ENCODE measurements around the gene PPM1A. TPM values are rescaled to one million over a fixed set of nuclear protein-coding genes. Genes with fewer than 3 reads are reported as not detected.
A peak's percentile ranks its signal among the peaks of the same experiment; 100 is the strongest.

The PPM1A gene
- total and polyA plus RNA-seq, 8 donors = 13.6 to 95.5 (median 32.7) TPM

DNA sequence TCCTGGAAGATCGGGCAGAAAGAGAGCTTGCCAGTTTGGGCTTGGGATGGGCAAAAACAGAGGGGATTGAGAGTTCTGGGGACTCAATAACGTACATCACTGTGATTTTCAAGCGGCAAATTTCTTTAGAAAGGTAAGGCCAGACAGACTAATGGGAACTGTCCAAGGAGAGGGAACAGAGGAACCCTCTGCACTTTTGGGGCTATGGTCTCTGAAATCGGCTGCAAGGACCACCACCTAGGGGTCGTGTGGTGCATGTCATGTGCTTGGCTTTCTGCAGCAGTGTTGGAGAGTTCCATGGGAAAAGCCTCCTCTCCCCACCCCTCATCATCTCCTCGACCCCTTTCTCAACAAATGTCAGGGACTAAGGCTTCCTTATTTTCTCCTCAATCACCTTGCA is 79.6 kb downstream of the PPM1A start:
- intact Hi-C loops (cut with DNase I; ENCODE audit: low total_unique reads) = no loop called here
- TF ChIP-seq POLR2A (IDR thresholded peaks at IDR 0.05) (no peak), CTCF (IDR thresholded peaks at IDR 0.05) (no peak), POLR2AphosphoS5 (IDR thresholded peaks at IDR 0.05) (no peak), EP300 (IDR thresholded peaks at IDR 0.05) (no peak)
- no peaks in the 10 kb centered on the region for H3K36me3 ChIP-seq
- no peak overlapping the region for H3K4me3 ChIP-seq
- H3K4me1 ChIP-seq = peaks cover 0 to 27% (median 19%) of the 10 kb centered on the region in 4 donors
- H3K27ac ChIP-seq = no peak overlapping the region
- WGBS, 5 donors = 75 to 86% (median 82%) methylated on average over 6 of the region's 6 CpGs
- H3K9me3 ChIP-seq = no peaks in the 10 kb centered on the region
- no peak for DNase-seq
- H3K27me3 ChIP-seq = peaks cover 0 to 20% (median 9%) of the 10 kb centered on the region in 3 donors

DNA sequence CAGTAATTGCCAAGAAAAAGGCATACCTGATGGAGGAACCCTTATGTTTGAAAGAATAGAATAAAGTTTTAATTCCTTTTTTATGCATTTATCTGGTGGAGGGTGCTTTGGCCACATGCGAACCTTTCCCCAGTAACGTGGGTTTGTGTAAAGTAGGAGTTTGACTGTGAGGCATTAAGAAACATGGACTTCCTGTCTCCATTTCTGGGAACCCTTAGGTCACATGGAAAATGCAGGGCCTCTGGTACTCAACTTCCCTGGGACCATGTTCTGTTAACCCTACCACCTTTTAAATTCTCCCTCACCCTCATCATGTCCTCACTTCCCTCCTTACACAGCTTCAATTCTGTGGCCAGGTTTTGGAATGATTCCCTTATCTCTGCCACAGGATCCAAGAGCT is 80.3 kb downstream of the PPM1A start:
- no peak overlapping the region for H3K4me3 ChIP-seq
- peaks cover 0 to 26% (median 9%) of the 10 kb centered on the region in 3 donors for H3K27me3 ChIP-seq
- H3K4me1 ChIP-seq = peaks cover 0 to 27% (median 19%) of the 10 kb centered on the region in 4 donors
- WGBS, 5 donors = 78 to 87% (median 83%) methylated on average over 2 of the region's 2 CpGs
- intact Hi-C loops (cut with DNase I; ENCODE audit: low total_unique reads) = no loop called here
- H3K9me3 ChIP-seq = no peaks in the 10 kb centered on the region
- DNase-seq = no peak
- no peaks in the 10 kb centered on the region for H3K36me3 ChIP-seq
- H3K27ac ChIP-seq = no peak overlapping the region
- no peak for TF ChIP-seq POLR2A (IDR thresholded peaks at IDR 0.05)
- no peak for TF ChIP-seq CTCF (IDR thresholded peaks at IDR 0.05)
- no peak for TF ChIP-seq EP300 (IDR thresholded peaks at IDR 0.05)
- no peak for TF ChIP-seq POLR2AphosphoS5 (IDR thresholded peaks at IDR 0.05)

DNA sequence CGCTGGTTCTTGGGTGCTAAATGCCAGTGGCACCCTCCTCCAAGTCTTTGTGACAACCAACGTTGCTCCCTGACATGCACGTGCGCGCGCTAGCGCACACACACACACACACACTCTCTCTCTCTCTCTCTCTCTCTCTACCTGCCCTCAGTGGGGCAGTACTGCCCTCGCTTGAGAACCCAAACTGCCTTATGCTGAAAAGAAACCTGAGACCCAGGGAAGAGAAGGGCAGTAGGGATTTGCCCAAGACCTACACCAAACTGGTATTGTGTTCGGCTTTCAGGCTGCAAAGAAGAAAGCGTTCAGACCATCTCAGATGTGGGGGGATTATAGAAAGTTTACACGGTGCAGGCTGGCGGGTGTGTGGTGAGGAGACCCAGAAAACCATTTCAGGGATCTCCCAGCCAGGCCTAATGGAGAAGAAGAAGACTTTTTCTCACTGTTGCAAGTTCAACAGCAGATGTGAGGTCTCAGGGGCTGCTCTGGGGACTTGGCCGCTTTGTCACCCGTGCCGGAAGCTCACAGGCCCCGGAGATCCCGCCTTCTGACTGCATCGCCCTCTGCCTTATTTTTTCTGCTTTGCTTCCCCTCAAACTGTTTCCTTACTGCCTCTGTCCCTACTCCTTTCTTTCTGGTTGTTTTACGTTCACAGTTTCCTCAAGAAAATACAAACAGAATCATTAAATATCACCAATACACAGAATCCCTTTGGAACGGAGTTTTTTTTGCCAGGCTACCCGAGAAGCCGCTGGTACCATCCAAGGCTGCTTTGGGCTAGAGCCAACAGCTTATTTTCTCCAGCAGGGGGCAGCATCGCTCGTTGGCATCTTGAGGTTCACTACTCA is 82.4 kb downstream of the PPM1A start:
- 3 to 11% (median 5%) methylated on average over 24 of the region's 24 CpGs for WGBS, 5 donors
- peak overlapping the region; percentile 39 to 49 (median 46) for H3K4me3 ChIP-seq

DNA sequence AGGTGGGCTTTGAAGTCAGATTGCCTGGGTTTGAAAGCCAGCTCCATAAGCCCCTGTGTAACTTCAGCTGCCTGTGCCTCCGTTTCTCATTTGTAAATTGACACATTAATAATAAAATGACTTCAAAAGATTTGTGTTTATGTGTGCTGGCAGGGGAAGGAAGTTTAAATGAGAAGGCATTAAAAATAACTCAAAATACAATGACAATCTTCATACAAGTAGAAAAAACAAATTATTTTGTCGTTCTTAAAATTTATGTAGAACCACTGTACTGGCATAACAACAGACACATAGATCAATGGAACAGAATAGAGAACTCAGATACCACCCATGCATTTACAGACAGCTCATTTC is 83.0 kb downstream of the PPM1A start:
- peaks cover 0 to 27% (median 19%) of the 10 kb centered on the region in 4 donors for H3K4me1 ChIP-seq
- no peaks in the 10 kb centered on the region for H3K9me3 ChIP-seq
- no peaks in the 10 kb centered on the region for H3K36me3 ChIP-seq
- DNase-seq = no peak
- TF ChIP-seq CTCF (IDR thresholded peaks at IDR 0.05) (no peak), EP300 (IDR thresholded peaks at IDR 0.05) (no peak), POLR2A (IDR thresholded peaks at IDR 0.05) (no peak), POLR2AphosphoS5 (IDR thresholded peaks at IDR 0.05) (no peak)
- WGBS, 5 donors = 36 to 53% (median 46%) methylated on average over 2 of the region's 2 CpGs
- intact Hi-C loops (cut with DNase I; ENCODE audit: low total_unique reads) = no loop called here
- H3K4me3 ChIP-seq = peak overlapping the region; percentile 39 to 49 (median 46)
- H3K27me3 ChIP-seq = peaks cover 0 to 26% (median 9%) of the 10 kb centered on the region in 3 donors
- H3K27ac ChIP-seq = peak overlapping the region in 1 of 5 donors; percentile 75

More for the DNA sequence above, 82.4 kb downstream of the PPM1A start:
- Histone ChIP-seq H3K4me1 (peaks cover 0 to 27% (median 19%) of the 10 kb centered on the region in 4 donors), H3K9me3 (no peaks in the 10 kb centered on the region), H3K27ac (peak overlapping the region; percentile 11 to 75 (median 66)), H3K36me3 (no peaks in the 10 kb centered on the region), H3K27me3 (peaks cover 0 to 26% (median 9%) of the 10 kb centered on the region in 3 donors)
- intact Hi-C loops (cut with DNase I; ENCODE audit: low total_unique reads) = no loop called here
- DNase-seq = peak; percentile 73 to 90
- peak in 1 of 3 donors; percentile 43 for TF ChIP-seq POLR2AphosphoS5 (IDR thresholded peaks at IDR 0.05)
- TF ChIP-seq EP300 (IDR thresholded peaks at IDR 0.05) = no peak
- TF ChIP-seq POLR2A (IDR thresholded peaks at IDR 0.05) = no peak
- TF ChIP-seq CTCF (IDR thresholded peaks at IDR 0.05) = peak in 5 of 7 experiments; percentile 53 to 76 (median 74)

All from stomach (tissue), 9 donors.